ENCODE data around the gene HYAL2. TPM values are rescaled to one million over a fixed set of nuclear protein-coding genes. Genes with fewer than 3 reads are reported as not detected.

HYAL2 gene
- polyA plus RNA-seq, 1 experiment, result 46.6 TPM

GRCh38 chr3:50358911-50359759 is 36.6 kb upstream of the HYAL2 start, which contains the start of gene TMEM115:
Gene TMEM115, minus strand, starts transcription at chr3:50359521. Its CDS starts 458 bp downstream, at chr3:50359063.
- DNase-seq (ENCODE audit: low read depth, low spot score), result peak; percentile 96
- H3K27ac ChIP-seq (ENCODE audit: low read depth, low read length), result peak within 1 kb of the TSS; percentile 57
- no peak for TF ChIP-seq CTCF (IDR thresholded peaks at IDR 0.05; ENCODE audit: low read depth, low read length)
- peaks cover 6% of the 10 kb centered on the region; the same call in 1 of the 2 replicates for H3K9me3 ChIP-seq (ENCODE audit: control insufficient read depth, insufficient read depth, low read length)
- ChIA-PET CTCF (no interaction called here), POLR2A (interaction anchor here (0.5 to 1.4 kb wide), 2 partner anchors 9 to 12 kb away, joined by 5 read pairs; partner anchors contain the start of genes CYB561D2 and NPRL2)
- no peaks in the 10 kb centered on the region for H3K27me3 ChIP-seq (ENCODE audit: control insufficient read depth, insufficient read depth, low read length)
- H3K4me3 ChIP-seq (ENCODE audit: low read depth, low read length), result peak within 1 kb of the TSS; percentile 99

GRCh38 chr3:50358355-50358910 is 35.9 kb upstream of the HYAL2 start:
- peak overlapping the region; percentile 99 for H3K4me3 ChIP-seq (ENCODE audit: low read depth, low read length)
- no peaks in the 10 kb centered on the region for H3K27me3 ChIP-seq (ENCODE audit: control insufficient read depth, insufficient read depth, low read length)
- DNase-seq (ENCODE audit: low read depth, low spot score), result no peak
- H3K9me3 ChIP-seq (ENCODE audit: control insufficient read depth, insufficient read depth, low read length), result peaks cover 6% of the 10 kb centered on the region; the same call in 1 of the 2 replicates
- CTCF ChIA-PET, result no interaction called here
- TF ChIP-seq CTCF (IDR thresholded peaks at IDR 0.05; ENCODE audit: low read depth, low read length), result no peak
- H3K27ac ChIP-seq (ENCODE audit: low read depth, low read length), result peak overlapping the region; percentile 57
- POLR2A ChIA-PET, result no interaction called here

- CTCF ChIA-PET, result interaction anchor here (0.5 to 1.4 kb wide), 4 partner anchors 10 to 259 kb away, joined by 3 to 7 read pairs (median 4); no protein-coding TSS in a partner anchor
- no peak for TF ChIP-seq CTCF (IDR thresholded peaks at IDR 0.05; ENCODE audit: low read depth, low read length)
Measured at GRCh38 chr3:50357481-50357880, 34.9 kb upstream of the HYAL2 start.

GRCh38 chr3:50356553-50356952 is 34.0 kb upstream of the HYAL2 start:
- H3K4me3 ChIP-seq (ENCODE audit: low read depth, low read length), result peak overlapping the region; percentile 99
- ChIA-PET POLR2A (interaction anchor here (0.5 to 1.4 kb wide), 2 partner anchors 9 to 11 kb away, joined by 3 to 4 read pairs; no protein-coding TSS in a partner anchor), CTCF (interaction anchor here (0.7 to 1.4 kb wide), 4 partner anchors 9 to 1326 kb away, joined by 3 to 7 read pairs (median 4); no protein-coding TSS in a partner anchor)
- H3K27ac ChIP-seq (ENCODE audit: low read depth, low read length), result no peak overlapping the region
- no peaks in the 10 kb centered on the region for H3K27me3 ChIP-seq (ENCODE audit: control insufficient read depth, insufficient read depth, low read length)
- TF ChIP-seq CTCF (IDR thresholded peaks at IDR 0.05; ENCODE audit: low read depth, low read length), result no peak
- peaks cover 6% of the 10 kb centered on the region; the same call in 1 of the 2 replicates for H3K9me3 ChIP-seq (ENCODE audit: control insufficient read depth, insufficient read depth, low read length)
- no peak for DNase-seq (ENCODE audit: low read depth, low spot score)

More at GRCh38 chr3:50357481-50357880, 34.9 kb upstream of the HYAL2 start:
- DNase-seq (ENCODE audit: low read depth, low spot score), result no peak
- peaks cover 6% of the 10 kb centered on the region; the same call in 1 of the 2 replicates for H3K9me3 ChIP-seq (ENCODE audit: control insufficient read depth, insufficient read depth, low read length)
- POLR2A ChIA-PET, result interaction anchor here (1.4 kb wide), 1 partner anchor 10 kb away, joined by 3 read pairs; no protein-coding TSS in a partner anchor
- peak overlapping the region; percentile 99 for H3K4me3 ChIP-seq (ENCODE audit: low read depth, low read length)
- no peak overlapping the region for H3K27ac ChIP-seq (ENCODE audit: low read depth, low read length)
- H3K27me3 ChIP-seq (ENCODE audit: control insufficient read depth, insufficient read depth, low read length), result no peaks in the 10 kb centered on the region
